ENCODE results near the gene PAN2.
"Not testable (repeated sequence)": the region's sequence is repeated elsewhere in the genome, so short reads cannot be mapped to it uniquely, and the experiment has no call there.

PAN2 gene

DNA sequence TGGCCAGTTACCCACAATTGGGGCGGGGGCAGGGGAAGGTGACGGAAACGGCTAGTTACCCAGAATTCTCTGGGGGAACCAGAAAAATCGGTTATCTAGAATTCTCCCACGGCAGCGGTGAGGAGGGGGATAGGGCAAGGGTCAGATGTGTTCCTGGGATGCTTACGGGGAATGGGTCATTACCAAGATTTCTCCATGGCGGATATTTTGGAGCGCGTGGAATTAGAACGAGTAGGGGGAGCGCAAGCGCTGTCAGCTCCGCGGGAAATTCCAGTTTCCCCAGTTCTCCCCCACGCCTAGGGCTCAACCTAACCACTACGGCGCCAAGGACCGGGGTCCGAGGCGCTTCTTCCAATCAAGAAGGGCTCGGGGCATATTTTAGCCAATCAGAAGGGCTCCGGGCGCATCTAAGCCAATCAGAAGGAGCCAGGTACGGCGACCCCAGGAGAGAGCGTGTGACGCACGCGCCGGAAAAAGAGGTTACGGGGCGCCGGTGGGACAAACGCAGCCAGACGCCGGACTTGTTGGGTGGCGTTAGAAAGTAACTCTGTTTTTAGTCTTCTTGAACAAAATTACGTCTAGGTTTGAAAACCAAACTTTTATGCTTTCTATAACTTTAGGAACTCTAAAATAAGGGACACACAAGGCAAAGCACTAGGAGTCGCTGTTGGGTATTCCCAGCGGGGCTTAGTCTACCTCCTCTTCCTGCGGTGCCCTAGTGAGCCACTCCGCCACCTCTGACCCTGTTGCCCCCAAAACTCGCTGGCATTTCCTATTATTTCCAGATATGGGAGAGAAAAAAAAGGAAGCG, at the start of gene PAN2:
Gene PAN2 (minus strand): TSS at position 322 of the 811 bp plus-strand sequence. CDS start 906 bp downstream, outside the sequence.
- DNase-seq, result peak; percentile 98

DNA sequence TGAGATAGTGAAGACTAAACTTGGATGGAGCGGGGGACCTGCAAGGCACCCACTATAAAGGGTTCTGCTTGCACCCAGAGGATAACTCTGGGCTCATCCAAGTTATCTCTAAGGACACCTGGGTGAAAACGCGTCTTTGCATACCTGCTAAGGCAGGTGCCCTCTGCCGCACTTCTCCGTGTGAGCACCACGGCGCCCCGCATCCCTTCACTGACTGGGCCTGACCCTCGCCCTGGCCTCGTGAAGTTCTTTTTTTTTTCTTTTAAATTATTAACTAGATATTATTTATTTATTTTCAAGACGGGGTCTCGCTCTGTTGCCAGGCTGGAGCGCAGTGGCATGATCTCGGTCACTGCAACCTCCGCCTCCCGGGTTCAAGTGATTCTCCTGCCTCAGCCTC, 48.8 kb upstream of the PAN2 start:
- no peak for DNase-seq

DNA sequence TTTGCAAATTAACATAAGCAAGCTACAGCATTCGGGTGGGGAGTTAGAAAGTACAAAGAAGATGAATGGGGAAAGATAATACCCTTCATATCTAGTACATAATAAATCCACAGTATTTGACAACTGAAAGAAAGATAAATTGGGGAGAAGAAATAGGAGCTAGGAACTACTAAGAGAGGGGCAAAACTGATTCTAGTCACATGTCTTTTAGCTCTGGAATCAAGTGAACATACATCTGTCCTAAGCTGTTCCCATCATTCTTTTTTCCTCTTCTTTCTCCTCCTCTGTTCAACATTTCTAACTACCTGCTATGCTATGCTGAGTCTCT, 44.2 kb upstream of the PAN2 start:
- DNase-seq, result no peak

GRCh38 chr12:56377310-56377988, 43.6 kb upstream of the PAN2 start:
- DNase-seq, result peak; percentile 9

DNA sequence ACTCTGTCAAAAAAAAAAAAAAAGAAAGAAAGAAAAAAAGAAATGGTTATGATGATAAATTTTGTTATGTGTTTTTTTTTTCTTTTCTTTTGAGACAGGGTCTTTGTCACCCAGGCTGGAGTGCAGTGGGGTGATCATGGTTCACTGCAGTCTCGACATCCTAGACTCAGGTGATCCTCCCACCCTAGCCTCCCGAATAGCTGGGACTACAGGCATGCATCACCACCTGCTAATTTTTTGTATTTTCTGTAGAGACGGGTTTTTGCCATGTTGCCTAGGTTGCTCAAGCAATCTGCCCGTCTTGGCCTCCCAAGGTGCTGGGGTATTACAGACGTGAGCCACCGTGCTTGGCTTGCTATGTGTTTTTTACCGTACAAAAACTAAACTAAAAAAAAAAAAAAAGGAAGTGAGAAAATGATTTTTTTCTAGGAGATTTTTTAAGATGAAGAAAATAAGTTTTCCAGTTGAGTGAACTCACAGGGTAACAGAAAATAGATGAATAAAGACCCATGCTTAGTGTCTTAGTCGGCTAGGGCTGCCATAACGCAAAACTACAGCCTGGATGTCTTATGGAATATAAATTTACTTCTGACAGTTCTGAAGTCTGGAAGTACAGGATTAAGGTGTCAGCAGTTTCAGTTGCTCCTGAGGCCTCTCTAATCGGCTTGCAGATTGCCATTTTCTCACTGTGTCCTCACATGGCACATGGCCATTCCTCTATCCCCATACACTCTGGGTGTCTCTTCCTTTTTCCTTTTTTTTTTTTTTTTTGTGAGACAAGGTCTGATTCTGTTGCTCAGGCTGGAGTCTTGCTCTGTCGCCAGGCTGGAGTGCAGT, 42.0 kb upstream of the PAN2 start:
- peak; percentile 2 for DNase-seq

DNA sequence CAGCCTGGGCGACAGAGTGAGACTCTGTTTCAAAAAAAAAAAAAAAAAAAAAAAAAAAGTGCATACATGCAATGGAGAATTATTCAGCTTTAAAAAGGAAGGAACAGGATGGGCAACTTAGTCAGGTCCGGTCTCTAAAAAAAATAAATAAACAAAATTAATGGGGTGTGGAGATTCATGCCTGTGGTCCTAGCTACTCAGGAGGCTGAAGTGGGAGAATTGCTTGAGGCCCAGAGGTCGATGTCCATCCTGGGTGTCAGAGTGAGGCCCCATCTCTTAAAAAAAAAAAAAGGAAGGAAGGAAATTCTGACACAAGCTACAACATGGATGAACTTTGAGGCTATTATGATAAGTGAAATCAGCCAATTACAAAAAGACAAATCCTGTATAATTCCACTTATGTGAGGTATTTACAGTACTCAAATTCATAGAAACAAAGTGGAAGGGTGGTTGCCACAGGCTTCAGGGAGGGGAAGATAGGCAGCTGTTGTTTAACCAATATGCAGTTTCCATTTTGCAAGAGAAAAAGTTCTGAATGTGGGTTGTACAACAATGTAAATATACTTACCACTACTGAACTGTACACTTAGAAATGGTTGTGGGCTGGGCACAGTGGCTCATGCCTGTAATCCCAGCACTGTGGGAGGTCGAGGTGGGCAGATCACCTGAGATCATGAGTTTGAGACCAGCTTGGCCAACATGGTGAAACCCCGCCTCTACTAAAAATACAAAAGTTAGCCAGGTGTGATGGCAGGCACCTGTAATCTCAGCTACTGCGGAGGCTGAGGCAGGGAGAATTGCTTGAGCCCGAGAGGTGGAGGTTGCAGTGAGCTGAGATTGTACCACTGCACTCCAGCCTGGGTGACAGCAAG, 41.2 kb upstream of the PAN2 start:
- no peak for DNase-seq

- DNase-seq, result no peak
Measured at GRCh38 chr12:56373515-56373914, 39.7 kb upstream of the PAN2 start.

GRCh38 chr12:56366948-56367347, 33.1 kb upstream of the PAN2 start:
- no peak for DNase-seq

DNA sequence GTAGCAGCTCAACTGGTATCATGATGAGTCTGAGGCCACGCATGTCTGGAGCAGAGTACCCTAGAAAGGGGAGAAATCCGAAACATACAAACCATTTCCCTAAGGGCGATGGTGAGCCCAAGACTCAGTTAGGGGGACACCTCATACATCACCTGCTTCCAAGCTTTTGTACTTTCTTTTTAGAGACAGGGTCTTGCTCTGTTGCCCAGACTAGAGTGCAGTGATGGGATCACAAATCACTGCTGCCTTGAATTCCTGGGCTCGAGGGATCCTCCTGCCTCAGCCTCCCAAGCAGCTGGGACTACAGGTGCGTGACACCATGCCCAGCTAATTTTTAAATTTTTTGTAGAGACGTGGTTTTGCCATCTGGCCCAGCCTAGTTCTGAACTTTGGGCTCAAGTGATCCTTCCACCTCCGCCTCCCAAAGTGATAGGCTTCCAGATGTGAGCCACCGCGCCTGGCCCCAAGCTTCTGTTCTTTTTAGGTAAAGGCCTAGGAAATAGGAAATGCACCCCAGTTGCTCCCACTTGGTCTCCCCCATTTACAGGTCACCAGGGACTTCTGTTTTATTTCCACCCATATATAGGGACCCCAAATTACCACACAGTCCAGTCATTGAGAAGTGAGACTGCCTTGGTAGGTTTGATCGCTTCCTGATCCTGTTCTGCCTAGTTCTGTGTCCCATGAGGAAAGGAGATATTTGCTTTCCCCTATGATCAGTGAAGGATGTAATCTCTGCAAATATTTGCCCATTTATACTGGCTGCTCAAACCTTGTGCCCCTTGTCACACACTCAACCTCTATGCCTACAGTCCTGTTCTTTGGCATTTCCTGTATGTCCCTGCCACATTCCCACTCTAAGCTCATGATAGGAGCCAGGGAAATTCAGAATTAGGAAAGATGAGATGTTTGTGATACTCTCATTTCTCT, 28.6 kb upstream of the PAN2 start, which contains the start of gene APOF:
Gene APOF (minus strand): TSS at position 728 of the 930 bp plus-strand sequence. CDS start 112 bp downstream, at position 616.
- no peak for DNase-seq

DNA sequence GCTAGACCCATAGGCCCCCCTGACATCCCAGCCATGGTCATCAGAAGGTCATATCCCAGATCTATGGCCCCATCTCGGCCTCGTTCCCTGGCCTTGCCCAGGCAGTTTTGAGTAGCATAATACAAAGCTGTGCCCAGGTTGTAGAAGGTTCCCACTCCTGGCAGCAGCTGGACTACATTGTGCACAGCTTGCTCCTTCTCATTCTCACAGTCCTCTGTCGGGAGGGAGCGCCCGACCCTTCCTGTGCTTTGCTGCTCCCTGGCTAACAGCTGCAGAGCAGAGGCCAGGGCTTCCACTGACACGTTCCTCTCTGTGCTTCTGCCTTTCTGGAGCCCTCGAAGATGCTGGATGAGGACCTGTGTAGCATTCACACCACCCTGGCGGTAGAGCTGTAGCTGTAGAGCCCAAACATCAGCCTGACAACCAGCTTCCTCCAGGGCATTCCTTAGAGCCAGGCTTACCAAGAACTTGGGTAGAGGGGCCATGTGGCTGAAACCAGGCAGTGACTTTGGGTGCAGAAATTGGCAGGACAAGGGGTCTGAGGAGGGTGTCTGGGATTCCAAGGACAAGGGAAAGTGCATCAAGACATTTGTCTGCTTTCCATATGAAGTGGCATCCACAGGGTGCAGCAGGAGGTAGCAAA, 27.8 kb upstream of the PAN2 start:
- DNase-seq, result no peak

DNA sequence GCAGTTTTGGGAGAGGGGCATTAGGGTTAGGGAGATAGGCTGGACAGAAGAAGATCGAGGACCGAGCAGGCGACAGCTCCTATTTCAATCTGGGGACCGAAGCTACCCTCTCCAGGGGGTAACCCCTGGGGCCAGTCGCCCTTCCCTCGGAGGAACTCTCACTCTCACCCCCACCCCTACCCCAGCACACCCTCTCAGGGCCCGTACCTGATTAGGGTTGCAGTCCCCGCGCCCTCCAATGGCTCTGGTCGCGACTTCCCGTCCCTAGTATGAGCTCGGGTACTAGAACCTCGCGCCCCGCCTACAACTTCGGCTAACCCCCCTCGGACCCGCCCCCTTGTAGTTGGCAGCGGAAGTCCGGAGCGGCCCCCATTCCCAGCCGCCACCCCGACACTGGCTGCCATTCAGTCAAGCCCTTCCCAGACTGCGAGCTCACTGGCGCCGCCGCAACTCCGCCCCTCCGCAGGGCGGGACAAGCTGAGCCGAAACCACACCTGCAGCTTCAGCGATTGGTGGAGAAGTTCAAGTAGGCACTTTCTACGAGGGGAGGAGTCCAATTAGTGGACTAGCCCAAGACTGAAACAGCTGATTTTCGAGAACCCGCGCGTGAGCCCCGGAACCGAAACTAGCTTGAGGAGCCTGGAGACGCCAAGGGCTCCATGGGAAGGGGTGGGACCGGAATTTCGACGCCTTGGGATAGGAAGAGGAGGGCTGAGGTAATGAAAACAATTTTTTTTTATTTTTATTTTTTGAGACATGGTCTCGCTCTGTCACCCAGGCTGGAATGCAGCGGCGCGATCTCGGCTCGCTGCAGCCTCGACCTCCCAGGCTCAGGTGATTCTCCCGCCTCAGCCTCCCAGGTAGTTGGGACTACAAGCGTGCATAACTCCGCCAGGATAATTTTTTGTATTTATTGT, 26.3 kb upstream of the PAN2 start, which contains the start of gene STAT2:
Gene STAT2 (minus strand): TSS at position 257 of the 917 bp plus-strand sequence. CDS start 3,536 bp downstream, outside the sequence.
- DNase-seq, result peak; percentile 100

DNA sequence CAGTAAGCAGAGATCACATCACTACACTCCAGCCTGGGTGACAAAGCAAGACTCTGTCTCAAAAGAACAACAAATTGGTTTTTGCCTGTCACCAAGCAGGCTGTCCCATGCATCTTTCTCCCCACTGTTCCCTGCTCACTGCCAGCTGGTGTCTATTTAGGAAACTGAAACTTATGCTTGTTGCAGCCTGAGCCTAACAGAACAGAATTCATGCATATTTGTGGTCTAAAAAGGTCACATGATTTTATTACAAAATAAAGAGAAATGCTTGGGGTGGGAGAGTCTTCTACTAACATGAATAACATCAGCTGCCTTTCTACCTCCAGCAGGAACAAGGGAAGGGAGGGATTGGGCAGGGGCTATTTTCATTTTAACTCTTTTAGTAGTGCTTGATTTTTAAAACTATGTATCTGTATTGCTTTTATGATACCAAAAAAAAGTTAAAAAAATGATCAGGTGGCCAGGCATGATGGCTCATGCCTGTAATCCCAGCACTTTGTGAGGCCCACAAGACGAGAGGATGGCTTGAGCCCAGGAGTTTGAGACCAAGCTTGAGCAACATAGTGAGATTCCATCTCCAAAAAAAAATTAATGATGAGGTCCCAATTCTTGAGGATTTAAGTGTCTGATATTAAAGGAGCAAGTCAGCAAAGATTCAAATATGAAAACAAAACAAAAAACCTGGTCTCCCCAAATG, 25.2 kb upstream of the PAN2 start:
- DNase-seq, result peak; percentile 84

- no peak for DNase-seq
Measured at GRCh38 chr12:56351325-56351724, 17.5 kb upstream of the PAN2 start.

DNA sequence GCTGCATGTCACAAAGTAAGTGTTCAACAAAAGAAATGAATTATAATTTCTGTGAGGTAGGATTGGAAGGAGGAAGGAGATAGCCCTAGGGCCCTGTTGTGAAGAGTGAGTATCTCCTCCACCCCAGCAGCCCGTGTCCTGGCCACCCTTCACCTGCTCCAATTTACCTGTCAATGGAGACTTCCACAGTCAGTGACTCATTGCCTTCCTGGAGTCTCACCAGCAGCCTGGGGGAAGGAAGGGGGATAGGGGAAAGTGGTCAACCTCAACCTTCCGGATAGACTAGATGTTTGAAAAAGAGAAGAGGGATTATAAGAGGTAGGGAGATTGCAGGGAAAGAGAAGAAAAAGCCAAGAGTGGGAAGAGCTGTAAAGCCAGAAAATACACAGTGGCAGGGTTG, 16.9 kb upstream of the PAN2 start:
- no peak for DNase-seq

GRCh38 chr12:56348776-56349175, 15.0 kb upstream of the PAN2 start:
- DNase-seq, result no peak

GRCh38 chr12:56347255-56347654, 13.5 kb upstream of the PAN2 start:
- not testable (repeated sequence) for DNase-seq

- DNase-seq, result no peak
Measured at GRCh38 chr12:56346675-56347074, 12.9 kb upstream of the PAN2 start.

- DNase-seq, result not testable (repeated sequence)
Measured at GRCh38 chr12:56342290-56342689, 8.5 kb upstream of the PAN2 start.

- DNase-seq, result no peak
Measured at GRCh38 chr12:56341616-56342015, 7.8 kb upstream of the PAN2 start.

Measured in suppressor macrophage treated with lipopolysaccharide for 4 hours (primary cell).